PC-3 (cell line): ENCODE results near the gene GRK2.

Source experiments
- CTCF ChIP-seq: fragments of 300-600 bp; sonication (generic); conservative IDR thresholded peaks from 2 replicates; pipeline ENCODE4 v1.5.1; 2017; ENCODE audit warnings: antibody characterized with exemption, low read depth, mild to moderate bottlenecking, low read length
- EZH2phosphoT487 ChIP-seq: fragments of 300-600 bp; sonication (generic); IDR thresholded peaks from 2 replicates; pipeline ENCODE4 v1.6.1; 2018; ENCODE audit warnings: mild to moderate bottlenecking, antibody characterized with exemption, low read length, borderline replicate concordance

GRCh38 chr11:67288198-67288451 lies 21.9 kb downstream of the GRK2 start:
- TF ChIP-seq CTCF (no peak), EZH2phosphoT487 (no peak)
